ENCODE measurements around the gene ING3. TPM values are rescaled to one million over a fixed set of nuclear protein-coding genes. Genes with fewer than 3 reads are reported as not detected.

The ING3 gene
- total and polyA plus RNA-seq, 12 donors = 5.5 to 31.9 (median 14.4) TPM

DNA sequence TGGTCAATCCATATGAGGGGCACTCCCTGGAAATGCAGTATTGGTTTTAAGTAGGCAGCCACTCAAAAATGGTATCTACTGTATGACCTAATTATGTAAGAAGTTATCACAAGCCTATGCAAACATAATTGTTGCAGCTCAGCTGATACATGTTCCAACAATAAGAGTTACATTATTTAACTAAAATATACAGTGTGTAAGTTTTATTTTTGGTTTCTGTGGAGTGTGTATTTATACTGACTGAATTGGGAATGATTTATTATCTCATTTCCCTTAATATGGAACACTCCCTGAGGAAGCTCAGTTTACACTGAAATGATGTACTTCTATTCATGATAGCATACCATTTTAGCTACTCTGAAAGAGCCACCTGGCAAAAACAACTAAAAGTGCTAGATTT, 2.6 kb upstream of the ING3 start:
- no peaks in the 10 kb centered on the region for H3K27me3 ChIP-seq
- H3K27ac ChIP-seq = no peak overlapping the region
- no peak overlapping the region for H3K4me3 ChIP-seq
- H3K9me3 ChIP-seq (replicated peaks in 1 of 3) = no peaks in the 10 kb centered on the region
- peaks cover 12 to 21% of the 10 kb centered on the region in 2 donors for H3K4me1 ChIP-seq (replicated peaks in 1 of 2)
- DNase-seq = no peak
- intact Hi-C loops (cut with DNase I) = no loop called here
- H3K36me3 ChIP-seq (replicated peaks in 1 of 2) = no peaks in the 10 kb centered on the region
- no peak for TF ChIP-seq POLR2A (IDR thresholded peaks at IDR 0.05)
- TF ChIP-seq, protein P1, sequence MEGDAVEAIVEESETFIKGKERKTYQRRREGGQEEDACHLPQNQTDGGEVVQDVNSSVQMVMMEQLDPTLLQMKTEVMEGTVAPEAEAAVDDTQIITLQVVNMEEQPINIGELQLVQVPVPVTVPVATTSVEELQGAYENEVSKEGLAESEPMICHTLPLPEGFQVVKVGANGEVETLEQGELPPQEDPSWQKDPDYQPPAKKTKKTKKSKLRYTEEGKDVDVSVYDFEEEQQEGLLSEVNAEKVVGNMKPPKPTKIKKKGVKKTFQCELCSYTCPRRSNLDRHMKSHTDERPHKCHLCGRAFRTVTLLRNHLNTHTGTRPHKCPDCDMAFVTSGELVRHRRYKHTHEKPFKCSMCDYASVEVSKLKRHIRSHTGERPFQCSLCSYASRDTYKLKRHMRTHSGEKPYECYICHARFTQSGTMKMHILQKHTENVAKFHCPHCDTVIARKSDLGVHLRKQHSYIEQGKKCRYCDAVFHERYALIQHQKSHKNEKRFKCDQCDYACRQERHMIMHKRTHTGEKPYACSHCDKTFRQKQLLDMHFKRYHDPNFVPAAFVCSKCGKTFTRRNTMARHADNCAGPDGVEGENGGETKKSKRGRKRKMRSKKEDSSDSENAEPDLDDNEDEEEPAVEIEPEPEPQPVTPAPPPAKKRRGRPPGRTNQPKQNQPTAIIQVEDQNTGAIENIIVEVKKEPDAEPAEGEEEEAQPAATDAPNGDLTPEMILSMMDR (IDR thresholded peaks at IDR 0.05) = no peak

DNA sequence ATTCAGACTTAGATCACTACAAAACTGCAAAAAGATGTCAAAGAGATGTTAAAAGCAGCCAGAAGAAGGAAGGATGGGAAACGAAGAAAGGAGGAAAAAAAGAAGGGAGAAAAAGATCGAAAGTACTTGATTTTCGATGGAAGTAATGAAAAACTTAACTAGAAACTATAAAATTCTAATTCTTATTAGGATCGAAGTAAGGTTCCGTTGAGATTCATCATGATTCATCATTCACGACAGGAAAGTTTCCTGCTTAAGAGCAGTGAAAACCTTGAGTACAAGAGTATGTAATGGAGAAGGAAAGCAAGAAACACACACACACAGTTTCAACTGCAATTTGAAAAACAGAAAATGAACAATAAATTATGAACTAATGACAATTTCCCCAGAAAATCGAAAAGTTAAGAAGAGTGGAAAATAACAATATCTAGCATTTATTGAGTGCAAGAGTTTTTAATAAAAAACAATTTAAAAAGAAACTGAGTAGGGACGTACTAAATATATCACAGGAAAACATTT, 1.1 kb upstream of the ING3 start:
- DNase-seq = no peak
- Histone ChIP-seq H3K27me3 (no peaks in the 10 kb centered on the region), H3K4me3 (peak overlapping the region in 2 of 4 donors; percentile 28 to 77), H3K4me1 (replicated peaks in 1 of 2) (peaks cover 12 to 23% of the 10 kb centered on the region in 2 donors), H3K9me3 (replicated peaks in 1 of 3) (no peaks in the 10 kb centered on the region), H3K36me3 (replicated peaks in 1 of 2) (peaks cover 0 to 5% of the 10 kb centered on the region in 2 donors), H3K27ac (peak overlapping the region in 1 of 5 donors; percentile 3)
- TF ChIP-seq, protein P1 (IDR thresholded peaks at IDR 0.05) = no peak
- no peak for TF ChIP-seq POLR2A (IDR thresholded peaks at IDR 0.05)
- intact Hi-C loops (cut with DNase I) = no loop called here
- WGBS, 4 donors = 34 to 38% (median 37%) methylated on average over 8 of the region's 8 CpGs

DNA sequence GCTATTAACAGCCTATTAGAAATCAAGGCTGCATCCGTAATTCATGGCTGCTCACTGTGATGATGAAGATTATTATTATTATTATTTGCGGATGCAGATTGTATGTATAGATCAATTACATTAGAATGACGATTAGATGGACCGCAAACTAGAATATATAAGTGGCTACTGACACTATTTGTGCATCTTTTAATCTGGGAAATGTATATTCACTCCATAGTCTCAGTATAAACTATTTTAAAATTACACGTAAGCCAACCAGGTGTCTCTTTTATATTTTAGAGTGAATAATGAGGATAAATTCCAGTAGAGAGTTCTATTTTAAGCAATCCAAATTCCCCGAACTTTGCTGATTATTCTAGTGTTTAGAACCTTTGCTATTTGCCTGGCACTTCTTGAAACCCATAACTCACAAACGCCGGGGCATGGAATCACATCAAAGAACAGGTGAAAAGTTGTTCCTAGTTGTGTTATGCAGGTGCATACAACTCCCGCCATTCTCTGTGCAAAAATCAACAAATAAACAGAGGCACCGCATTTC, 509 bp upstream of the ING3 start:
- Histone ChIP-seq H3K4me1 (replicated peaks in 1 of 2) (peaks cover 12 to 23% of the 10 kb centered on the region in 2 donors), H3K4me3 (peak overlapping the region in 2 of 4 donors; percentile 28 to 77), H3K36me3 (replicated peaks in 1 of 2) (peaks cover 0 to 10% of the 10 kb centered on the region in 2 donors), H3K27me3 (no peaks in the 10 kb centered on the region), H3K27ac (peak overlapping the region in 3 of 5 donors; percentile 3 to 95 (median 68)), H3K9me3 (replicated peaks in 1 of 3) (no peaks in the 10 kb centered on the region)
- 2 to 4% (median 3%) methylated on average over 10 of the region's 10 CpGs for WGBS, 4 donors
- no peak for TF ChIP-seq POLR2A (IDR thresholded peaks at IDR 0.05)
- TF ChIP-seq, protein P1 (IDR thresholded peaks at IDR 0.05) = no peak
- no peak for DNase-seq
- intact Hi-C loops (cut with DNase I) = no loop called here

DNA sequence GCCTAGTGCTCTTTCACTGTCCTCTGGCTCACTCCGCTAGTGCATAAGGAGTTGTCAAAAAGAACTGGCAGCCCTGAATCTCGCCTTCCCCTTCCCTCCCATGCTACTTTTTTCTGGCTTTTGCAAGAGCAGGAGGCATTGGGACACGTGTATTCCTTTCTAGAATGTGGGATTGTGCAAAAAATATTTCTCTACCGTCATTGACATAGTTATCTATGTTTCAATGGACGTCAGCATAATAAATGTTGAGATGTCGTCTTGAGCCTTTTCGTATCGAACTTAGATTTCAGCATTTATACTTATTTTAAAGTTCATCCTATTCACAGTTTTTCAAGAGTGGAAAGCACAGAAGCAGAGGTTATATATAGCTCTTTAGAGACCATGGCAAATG, 727 bp downstream of the ING3 start:
- 2 to 8% (median 6%) methylated on average over 8 of the region's 8 CpGs for WGBS, 4 donors
- Histone ChIP-seq H3K4me3 (peak overlapping the region in 3 of 4 donors; percentile 7 to 77 (median 24)), H3K4me1 (replicated peaks in 1 of 2) (peaks cover 12 to 23% of the 10 kb centered on the region in 2 donors), H3K36me3 (replicated peaks in 1 of 2) (peaks cover 0 to 22% of the 10 kb centered on the region in 2 donors), H3K27ac (peak overlapping the region; percentile 91 to 99 (median 95)), H3K9me3 (replicated peaks in 1 of 3) (no peaks in the 10 kb centered on the region), H3K27me3 (no peaks in the 10 kb centered on the region)
- TF ChIP-seq, protein P1 (IDR thresholded peaks at IDR 0.05) = no peak
- no peak for TF ChIP-seq POLR2A (IDR thresholded peaks at IDR 0.05)
- no peak for DNase-seq
- intact Hi-C loops (cut with DNase I) = no loop called here

Data from adrenal gland (tissue), 12 donors.